HepG2 (cell line): ENCODE measurements around the gene DLX3. TPM values are rescaled to one million over a fixed set of nuclear protein-coding genes. Genes with fewer than 3 reads are reported as not detected.

Experiments
- ATAC-seq: fragments of 200-7000 bp; cut with Tn5 transposase; 3 replicates; pipeline ENCODE4 v1.9.1; 2020; ENCODE audit warnings: mild to moderate bottlenecking, moderate library complexity
- BruUV-seq: library from RNA; stranded (reverse); fragments of 400-500 nt; replicated peaks from 2 replicates; lab custom pipeline; 2021; lab: Mats Ljungman, UMichigan
- CTCF ChIA-PET: fragments of 300-600 bp; formaldehyde crosslinking; extraction: SDS; loops from one replicate; lab custom pipeline; 2021; ENCODE audit warnings: low total read pairs, inconsistent platforms, low intra/inter-chr PET ratio; lab: Yijun Ruan, JAX
- POLR2A ChIA-PET: fragments of 350-600 bp; sonication (Branson Sonifier 250); formaldehyde crosslinking; loops from one replicate; lab custom pipeline; 2020; ENCODE audit warnings: antibody characterized with exemption, inconsistent platforms; lab: Yijun Ruan, JAX
- DNase-seq: peaks from one replicate; pipeline ENCODE4 v3.0.0-alpha.2; 2015; ENCODE audit warnings: low spot score
- FAIRE-seq: peaks from 3 replicates; lab custom pipeline; 2011; peaks lifted over from hg19 to GRCh38; lab: Jason Lieb, UNC
- H2AFZ ChIP-seq: one replicate; pipeline ENCODE4 v1.6.1; 2011; ENCODE audit warnings: low read length, inconsistent platforms
- H3K27ac ChIP-seq: fragments of 300-600 bp; 3 replicates; pipeline ENCODE4 v1.8.0; 2011; ENCODE audit warnings: mixed run types, mild to moderate bottlenecking, mixed read lengths, low read length, inconsistent platforms; ENCODE audit not compliant: insufficient read depth; ENCODE audit errors: extremely low read length
- H3K27me3 ChIP-seq, 2 experiments: fragments of 200-600 bp in 1 of 2; 2 replicates in 1 of 2; 3 replicates in 1 of 2; pipeline versions ENCODE4 v1.6.0 to v1.8.0; 2011; ENCODE audit warnings: low read length in 2 of 2, mild to moderate bottlenecking in 2 of 2, moderate library complexity in 2 of 2, inconsistent platforms in 1 of 2; ENCODE audit not compliant: insufficient read depth in 2 of 2, control insufficient read depth in 1 of 2
- H3K36me3 ChIP-seq, 2 experiments: fragments of 200-600 bp in 1 of 2; replicated peaks in 1 of 2; 2 replicates in 1 of 2; 3 replicates in 1 of 2; pipeline versions ENCODE4 v1.5.1 to v1.8.0; 2011; ENCODE audit warnings: low read length in 2 of 2, inconsistent platforms in 1 of 2; ENCODE audit not compliant: insufficient read depth in 2 of 2, control insufficient read depth in 1 of 2
- H3K4me1 ChIP-seq: 2 replicates; pipeline ENCODE4 v1.5.1; 2012; ENCODE audit warnings: low read length, inconsistent platforms; ENCODE audit not compliant: insufficient read depth
- H3K4me2 ChIP-seq: 2 replicates; pipeline ENCODE4 v1.6.0; 2011; ENCODE audit warnings: low read depth, low read length, inconsistent platforms
- H3K4me3 ChIP-seq, 3 experiments: fragments of 200-600 bp in 1 of 3; sonication (generic), shearing (Covaris generic) in 1 of 3; replicated peaks in 1 of 3; 2 replicates each; pipeline ENCODE4 v1.5.1; 2011 to 2016; ENCODE audit warnings: low read length in 3 of 3, inconsistent platforms in 2 of 3, low read depth in 2 of 3, mild to moderate bottlenecking in 2 of 3, control low read depth in 1 of 3, mixed read lengths in 1 of 3; ENCODE audit not compliant: insufficient read depth in 1 of 3
- H3K79me2 ChIP-seq: one replicate; pipeline ENCODE4 v1.6.1; 2011; ENCODE audit warnings: low read length, inconsistent platforms; ENCODE audit not compliant: insufficient read depth
- H3K9ac ChIP-seq: 2 replicates; pipeline ENCODE4 v1.6.0; 2011; ENCODE audit warnings: mild to moderate bottlenecking, low read depth, low read length, inconsistent platforms; ENCODE audit not compliant: insufficient read depth
- H3K9me3 ChIP-seq: 2 replicates; pipeline ENCODE4 v1.5.1; 2012; ENCODE audit warnings: mild to moderate bottlenecking, low read length
- H4K20me1 ChIP-seq: 2 replicates; pipeline ENCODE4 v1.6.0; 2011; ENCODE audit warnings: inconsistent platforms, mild to moderate bottlenecking, low read length, moderate library complexity; ENCODE audit not compliant: insufficient read depth
- ARID4A ChIP-seq: sonication (generic); formaldehyde crosslinking; IDR thresholded peaks from 2 replicates; pipeline ENCODE4 v1.5.0; 2020; ENCODE audit warnings: mild to moderate bottlenecking, missing genetic modification reagents, borderline replicate concordance
- ARNT2 ChIP-seq: sonication (generic); formaldehyde crosslinking; IDR thresholded peaks from 2 replicates; pipeline ENCODE4 v1.8.0; 2022; ENCODE audit warnings: mild to moderate bottlenecking, low read depth, missing genetic modification reagents, moderate library complexity
- ASH2L ChIP-seq: fragments of 300-600, 200-600 bp; sonication (generic); IDR thresholded peaks from 2 replicates; pipeline ENCODE4 v1.7.0; 2017; ENCODE audit warnings: low read depth, mild to moderate bottlenecking, moderate library complexity, mixed read lengths, low read length; ENCODE audit not compliant: insufficient read length
- CSRNP2 ChIP-seq: sonication (generic); formaldehyde crosslinking; conservative IDR thresholded peaks from 2 replicates; pipeline ENCODE4 v1.8.0; 2022; ENCODE audit warnings: low read depth, missing genetic modification reagents
- GZF1 ChIP-seq: sonication (generic); formaldehyde crosslinking; IDR thresholded peaks from 2 replicates; pipeline ENCODE4 v1.5.1; 2020; ENCODE audit warnings: mild to moderate bottlenecking, missing genetic modification reagents
- MEIS2 ChIP-seq: sonication (generic); formaldehyde crosslinking; IDR thresholded peaks from 2 replicates; pipeline ENCODE4 v1.9.0; 2021; ENCODE audit warnings: mild to moderate bottlenecking, missing genetic modification reagents
- NR2F6 ChIP-seq, 2 experiments: IDR thresholded peaks; 2 replicates each; pipeline ENCODE4 v1.6.1; 2016; ENCODE audit warnings: antibody characterized with exemption in 1 of 2, mild to moderate bottlenecking in 1 of 2
- THAP7 ChIP-seq: sonication (generic); formaldehyde crosslinking; IDR thresholded peaks from 2 replicates; pipeline ENCODE4 v1.8.1; 2023; ENCODE audit warnings: mild to moderate bottlenecking, missing genetic modification reagents
- TMF1 ChIP-seq: sonication (generic); formaldehyde crosslinking; IDR thresholded peaks from 2 replicates; pipeline ENCODE4 v1.8.1; 2022; ENCODE audit warnings: low read depth, missing genetic modification reagents
- XRCC5 ChIP-seq: fragments of 200-400 bp; formaldehyde crosslinking; optimal IDR thresholded peaks from 2 replicates; pipeline ENCODE3; 2017; ENCODE audit warnings: mild to moderate bottlenecking, low read length
- ZBTB39 ChIP-seq: sonication (generic); formaldehyde crosslinking; IDR thresholded peaks from 2 replicates; pipeline ENCODE4 v1.5.0; 2020; ENCODE audit warnings: missing genetic modification reagents
- ZNF160 ChIP-seq: sonication (generic); formaldehyde crosslinking; IDR thresholded peaks from 2 replicates; pipeline ENCODE4 v1.8.0; 2022; ENCODE audit warnings: mild to moderate bottlenecking, inconsistent platforms, missing genetic modification reagents
- ZNF17 ChIP-seq: sonication (generic); formaldehyde crosslinking; IDR thresholded peaks from 2 replicates; pipeline ENCODE4 v1.5.0; 2020; ENCODE audit warnings: mild to moderate bottlenecking, missing genetic modification reagents
- ZNF496 ChIP-seq: sonication (generic); formaldehyde crosslinking; IDR thresholded peaks from 2 replicates; pipeline ENCODE4 v1.8.1; 2023; ENCODE audit warnings: mild to moderate bottlenecking, moderate library complexity, missing genetic modification reagents; ENCODE audit not compliant: insufficient replicate concordance
- WGBS: methylation state at CpG from one replicate; pipeline ENCODE4 v1.1.6; 2017; ENCODE audit warnings: low lambda C conversion rate; 5-methylcytosine and 5-hydroxymethylcytosine counted together
- in situ Hi-C: cut with HindIII; loops from 2 replicates; pipeline ENCODE4 v1.10.0; 2017; ENCODE audit warnings: low pct_unique_long_range_greater_than_20kb; ENCODE audit not compliant: extremely low pct_ligation_motif_present
- intact Hi-C: fragments of 100-400 bp; cut with micrococcal nuclease; formaldehyde crosslinking; loops from one replicate; pipeline ENCODE4 v1.10.0; 2022; ENCODE audit not compliant: unreplicated experiment
- polyA plus RNA-seq, 8 experiments: library from polyadenylated mRNA; depleted of rRNA in 3 of 8; stranded (reverse) in 7 of 8; unstranded in 1 of 8; fragments of >200 nt; fragmentation: Illumina TruSeq in 4 of 8; extraction: Trizol in 4 of 8; gene quantifications; 2 replicates each; pipeline versions ENCODE4 v1.2.1 to v1.2.3, GENCODE V29; 2011 to 2016; ENCODE audit warnings: low read depth in 4 of 8, missing spikeins in 1 of 8, mixed read lengths in 1 of 8; ENCODE audit not compliant: insufficient read depth in 1 of 8
- total RNA-seq, 5 experiments: library from RNA; depleted of rRNA; stranded (reverse); fragments of >200 nt; fragmentation: Illumina TruSeq; extraction: Trizol; gene quantifications; 2 replicates each; pipeline ENCODE4 v1.2.3, GENCODE V29; 2016; ENCODE audit warnings: low read depth in 1 of 5

Gene DLX3
- total and polyA plus RNA-seq, 2 of the 13 experiments (the other 11 are each of a cell fraction or from before 2014, with no cell fraction given), result 0.03 TPM; not detected in 1

- in situ Hi-C loops, result no loop called here
- DNase-seq (no peak), FAIRE-seq (peak; percentile 4), ATAC-seq (peak; percentile 47)
- Histone ChIP-seq H3K4me1 (peaks cover 34% of the 10 kb centered on the region), H3K79me2 (no peaks in the 10 kb centered on the region), H3K9ac (no peak overlapping the region), H3K27ac (no peak overlapping the region), H3K4me2 (peak overlapping the region; percentile 33), H3K27me3 (peaks cover 0 to 9% of the 10 kb centered on the region in 2 experiments; a peak in 3 of 5 replicates), H4K20me1 (no peaks in the 10 kb centered on the region), H3K4me3 (no peak overlapping the region; a peak in 1 of 6 replicates), H3K36me3 (no peaks in the 10 kb centered on the region), H3K9me3 (no peaks in the 10 kb centered on the region), H2AFZ (no peak overlapping the region)
- 4% methylated on average over 10 of the region's 11 CpGs for WGBS
- POLR2A ChIA-PET, result no interaction called here
- no TSS peak for BruUV-seq
- intact Hi-C loops, result no loop called here
- CTCF ChIA-PET, result no interaction called here
- TF ChIP-seq ASH2L (no peak), TMF1 (CRISPR knock-in tag) (no peak), MEIS2 (CRISPR knock-in tag) (no peak), ARID4A (peak; percentile 26; the same call in 1 of the 2 replicates), NR2F6 (IDR thresholded peaks at IDR 0.05) (no peak), NR2F6 (CRISPR knock-in tag; IDR thresholded peaks at IDR 0.05) (no peak), ARNT2 (CRISPR knock-in tag) (no peak), ZNF160 (CRISPR knock-in tag) (no peak), GZF1 (CRISPR knock-in tag) (no peak), ZNF496 (CRISPR knock-in tag) (no peak), CSRNP2 (CRISPR knock-in tag) (no peak), XRCC5 (peak; percentile 3), THAP7 (CRISPR knock-in tag) (no peak), ZBTB39 (CRISPR knock-in tag) (0 out of 2 replicates have a peak, but pooled peaks have one; percentile 45), ZNF17 (CRISPR knock-in tag) (no peak)
Measured at GRCh38 chr17:50036455-50037261, 41.6 kb upstream of the DLX3 start.
